GM21381 (cell line): ENCODE measurements around the gene ARL4A.

Experiments used
- ATAC-seq: cut with Tn5 transposase; IDR thresholded peaks from one replicate; pipeline ENCODE4 v1.9.1; 2021; ENCODE audit warnings: mild to moderate bottlenecking, moderate library complexity; ENCODE audit not compliant: unreplicated experiment

Gene ARL4A

GRCh38 chr7:12695965-12696364, 8.5 kb downstream of the ARL4A start:
- ATAC-seq: no peak

- ATAC-seq: no peak
These were observed 11.9 kb downstream of the ARL4A start for GRCh38 chr7:12699299-12699698.

GRCh38 chr7:12701433-12701832, 14.0 kb downstream of the ARL4A start:
- ATAC-seq: no peak

- ATAC-seq: no peak
These were observed 16.4 kb downstream of the ARL4A start for GRCh38 chr7:12703881-12704280.

DNA sequence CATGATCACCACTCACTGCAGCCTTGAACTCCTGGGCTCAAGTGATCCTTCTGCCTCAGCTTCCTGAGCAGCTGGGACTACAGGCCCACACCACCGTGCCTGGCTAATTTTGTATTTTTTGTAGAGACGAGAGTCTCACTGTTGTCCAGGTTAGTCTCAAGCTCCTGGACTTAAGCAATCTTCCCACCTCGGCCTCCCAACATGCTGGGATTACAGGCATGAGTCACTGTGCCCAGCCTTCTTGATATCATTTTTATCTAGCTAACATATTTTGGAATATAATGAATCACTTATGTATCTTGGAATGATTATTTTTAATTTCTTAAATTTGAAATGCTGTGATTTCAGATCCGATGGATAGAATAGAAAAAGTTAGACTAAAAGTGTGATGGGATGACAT, 18.4 kb downstream of the ARL4A start:
- no peak for ATAC-seq

- no peak for ATAC-seq
These were observed 19.6 kb downstream of the ARL4A start for GRCh38 chr7:12706900-12707536.

DNA sequence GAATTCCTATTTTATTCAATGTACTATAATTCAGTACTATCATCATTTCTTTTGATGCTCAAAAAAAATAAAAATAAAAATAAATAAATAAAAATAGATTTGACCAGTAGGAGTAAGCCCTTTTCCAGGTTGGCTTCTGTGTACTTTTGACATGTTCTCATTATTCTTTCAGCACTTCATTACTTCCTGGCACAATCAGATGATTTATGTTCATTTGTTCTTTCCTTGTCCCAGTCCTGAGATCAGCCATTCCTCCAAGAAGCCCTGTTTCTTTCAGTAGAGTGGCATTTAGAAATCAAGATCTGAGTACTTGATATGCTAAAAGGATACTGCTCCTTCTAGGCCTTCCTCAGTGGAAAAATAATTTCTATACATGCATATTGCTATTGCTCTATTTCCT, 20.9 kb downstream of the ARL4A start:
- ATAC-seq: no peak

GRCh38 chr7:12709726-12710502, 22.5 kb downstream of the ARL4A start:
- no peak for ATAC-seq

DNA sequence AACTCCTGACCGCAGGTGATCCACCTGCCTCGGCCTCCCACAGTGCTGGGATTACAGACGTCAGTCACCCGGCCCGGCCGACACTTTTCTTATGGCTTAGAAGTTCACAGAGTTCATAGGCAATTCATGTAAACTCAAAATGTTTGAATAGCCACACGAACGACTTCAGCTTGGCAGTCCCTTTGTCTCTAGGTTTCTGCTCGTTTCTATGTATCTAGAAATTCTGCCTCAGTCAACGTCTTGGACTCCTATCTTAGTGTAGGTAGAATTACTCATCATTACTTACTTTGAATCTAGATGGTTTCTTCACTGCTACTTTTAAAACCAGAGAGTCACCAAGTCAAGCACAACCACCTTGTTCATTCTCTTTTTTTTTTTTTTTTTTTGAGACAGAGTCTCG, 23.7 kb downstream of the ARL4A start:
- no peak for ATAC-seq

DNA sequence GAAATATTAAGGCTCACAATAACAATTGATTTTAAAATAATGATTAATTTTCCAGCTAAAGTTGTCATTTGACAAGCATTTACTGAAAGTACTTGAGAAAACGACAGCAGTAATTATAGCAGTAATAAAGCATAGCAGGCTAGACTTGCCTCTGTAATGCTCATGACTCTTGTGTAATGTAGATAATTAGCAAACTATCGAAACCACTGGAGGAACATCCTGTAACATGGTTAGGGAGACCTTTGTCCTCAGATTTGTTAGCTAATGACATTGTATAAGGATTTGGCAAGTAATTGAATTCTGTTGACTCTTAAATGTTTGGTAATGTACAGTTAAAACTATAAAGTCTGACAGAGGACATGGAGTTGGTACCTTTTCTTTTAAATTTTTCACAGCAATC, 24.8 kb downstream of the ARL4A start:
- ATAC-seq: no peak

DNA sequence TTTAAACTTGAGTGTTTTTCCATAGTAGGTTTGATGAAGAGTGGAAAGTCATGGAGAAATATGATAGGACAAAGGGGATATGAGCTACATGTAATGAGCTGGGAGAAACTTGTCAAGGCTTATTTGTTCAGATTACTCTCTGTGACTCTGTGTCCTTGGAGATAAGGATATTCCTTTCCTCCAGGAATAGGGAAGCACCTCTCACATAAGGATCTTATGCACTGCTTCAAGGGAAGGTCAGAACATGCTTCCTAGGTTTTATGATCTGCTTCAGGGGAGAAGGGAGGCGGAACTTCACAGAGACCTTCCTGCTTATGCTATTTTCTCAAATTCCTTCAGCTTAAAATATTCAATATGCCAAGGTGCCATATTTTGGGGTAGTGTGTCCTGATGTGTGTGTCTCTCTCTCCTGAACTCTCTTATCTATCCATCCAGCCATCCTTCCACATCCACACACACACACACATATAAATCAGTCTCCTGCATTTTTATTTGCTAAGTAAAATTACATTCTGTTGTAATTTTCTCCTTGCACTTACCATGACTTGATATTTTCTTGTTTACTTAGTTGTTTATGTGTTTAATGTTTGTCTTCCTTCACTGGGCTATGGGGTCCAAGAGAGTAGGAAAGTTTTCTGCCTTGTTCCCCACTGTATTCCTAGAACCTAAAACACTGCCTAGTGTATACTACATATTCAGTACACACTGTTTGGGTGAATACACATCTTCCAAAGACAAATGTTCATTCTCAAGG, 26.4 kb downstream of the ARL4A start:
- ATAC-seq: no peak

DNA sequence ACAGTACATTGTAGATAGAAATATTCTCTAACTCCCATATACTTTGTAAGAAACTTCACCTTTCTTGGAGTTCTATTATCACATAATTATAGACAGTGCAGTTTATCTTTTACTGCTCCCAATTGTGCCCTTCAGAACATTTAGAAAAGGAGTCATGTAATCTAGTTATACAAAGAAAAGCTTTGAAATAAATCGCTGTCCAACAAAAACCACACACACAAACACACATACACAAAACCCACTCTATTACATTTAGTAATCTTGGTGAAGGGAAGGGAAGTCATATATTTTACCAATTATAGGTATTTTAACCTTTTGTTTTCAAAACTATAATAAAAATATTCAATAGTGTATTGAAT, 26.9 kb downstream of the ARL4A start:
- no peak for ATAC-seq

DNA sequence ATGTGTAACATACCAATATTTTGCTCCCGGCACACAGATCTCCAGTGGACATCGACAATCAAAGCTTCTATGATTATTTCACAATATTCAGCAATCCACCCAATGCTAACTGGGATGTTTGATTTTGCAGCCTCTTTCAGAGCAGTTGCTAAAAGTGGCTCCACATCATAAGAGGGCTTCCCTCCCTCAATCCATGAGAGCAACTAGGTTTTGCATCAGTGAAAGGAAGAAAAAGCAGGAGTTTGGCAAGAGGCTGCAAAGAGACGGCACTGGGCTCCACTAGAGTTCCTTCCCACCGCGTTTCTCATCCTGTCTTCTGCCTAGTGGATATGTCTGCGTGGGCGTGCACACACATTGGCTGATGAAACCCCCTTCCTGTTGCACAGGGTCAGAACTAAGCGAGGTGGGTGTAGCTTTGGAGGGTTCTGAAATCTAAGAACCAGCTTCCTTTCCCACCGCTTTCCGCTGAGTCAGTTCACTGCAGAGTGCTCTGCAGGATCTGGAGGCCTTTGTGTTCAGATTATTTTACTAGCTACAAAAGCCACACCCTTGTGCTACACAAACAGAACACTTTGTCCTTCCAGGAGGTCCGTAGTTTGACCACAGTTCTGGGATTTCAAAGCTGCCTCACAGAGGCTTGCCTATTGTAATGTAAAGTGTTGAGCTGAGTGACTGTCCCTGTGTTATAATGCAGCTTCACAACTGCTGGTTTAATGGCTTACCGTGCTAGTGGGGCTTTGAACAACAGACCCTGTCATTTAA, 28.1 kb downstream of the ARL4A start:
- ATAC-seq: no peak

GRCh38 chr7:12716134-12716681, 28.8 kb downstream of the ARL4A start:
- ATAC-seq: no peak

DNA sequence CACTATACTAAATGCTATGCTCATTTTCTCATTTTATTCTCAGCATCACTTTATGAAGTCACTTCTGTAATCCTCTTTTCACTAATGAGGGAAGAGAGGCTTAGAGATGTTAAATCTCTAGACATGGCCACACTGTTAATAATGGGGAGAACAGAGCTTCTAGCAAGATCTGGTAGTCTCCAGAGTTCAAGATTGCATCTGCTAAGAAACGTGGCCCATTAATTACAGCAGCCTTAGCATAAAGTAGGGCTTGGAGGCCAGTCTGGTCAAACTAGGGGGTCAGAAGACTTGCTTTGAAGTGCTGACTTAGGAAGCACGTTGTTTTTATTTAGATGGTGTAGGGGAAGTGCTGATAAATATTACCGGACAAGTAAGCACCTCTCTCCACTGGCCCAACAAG, 29.3 kb downstream of the ARL4A start:
- no peak for ATAC-seq

GRCh38 chr7:12719141-12719919, 31.9 kb downstream of the ARL4A start:
- ATAC-seq: no peak

DNA sequence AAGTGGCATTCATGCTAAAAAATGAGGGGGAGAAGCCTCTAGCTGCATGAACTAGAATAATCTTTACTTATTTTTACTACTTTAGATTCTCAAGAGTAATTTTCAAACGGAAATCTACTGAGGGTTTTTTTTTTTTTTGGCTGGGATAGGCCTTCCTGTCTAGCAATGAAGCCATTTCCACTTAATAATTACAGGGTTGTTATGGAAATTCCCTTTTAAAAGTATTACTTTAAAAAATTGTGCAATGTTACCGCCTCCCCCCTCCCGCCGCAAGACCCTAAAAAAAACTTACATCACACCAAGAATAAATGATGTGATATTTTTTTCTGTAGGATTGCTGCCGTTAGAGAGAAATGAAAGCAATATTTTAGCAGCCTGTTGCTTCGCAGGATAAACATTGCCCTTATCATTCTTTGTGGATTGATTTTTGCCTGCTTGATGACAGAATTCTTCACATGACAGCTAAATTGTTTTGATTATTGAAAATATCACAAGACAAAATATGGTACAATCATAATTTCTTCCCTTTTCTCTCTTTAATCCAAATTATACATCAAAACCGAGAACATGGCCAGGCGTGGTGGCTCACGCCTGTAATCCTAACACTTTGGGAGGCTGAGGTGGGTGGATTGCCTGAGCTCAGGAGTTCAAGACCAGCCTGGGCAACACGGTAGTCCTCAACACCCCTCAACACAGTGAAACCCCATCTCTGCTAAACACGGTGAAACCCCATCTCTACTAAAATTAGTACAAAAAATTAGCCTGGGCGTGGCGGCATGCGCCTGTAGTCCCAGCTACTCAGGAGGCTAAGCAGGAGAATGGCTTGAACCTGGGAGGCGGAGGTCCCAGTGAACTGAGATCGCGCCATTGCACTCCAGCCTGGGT, 32.8 kb downstream of the ARL4A start:
- ATAC-seq: no peak

DNA sequence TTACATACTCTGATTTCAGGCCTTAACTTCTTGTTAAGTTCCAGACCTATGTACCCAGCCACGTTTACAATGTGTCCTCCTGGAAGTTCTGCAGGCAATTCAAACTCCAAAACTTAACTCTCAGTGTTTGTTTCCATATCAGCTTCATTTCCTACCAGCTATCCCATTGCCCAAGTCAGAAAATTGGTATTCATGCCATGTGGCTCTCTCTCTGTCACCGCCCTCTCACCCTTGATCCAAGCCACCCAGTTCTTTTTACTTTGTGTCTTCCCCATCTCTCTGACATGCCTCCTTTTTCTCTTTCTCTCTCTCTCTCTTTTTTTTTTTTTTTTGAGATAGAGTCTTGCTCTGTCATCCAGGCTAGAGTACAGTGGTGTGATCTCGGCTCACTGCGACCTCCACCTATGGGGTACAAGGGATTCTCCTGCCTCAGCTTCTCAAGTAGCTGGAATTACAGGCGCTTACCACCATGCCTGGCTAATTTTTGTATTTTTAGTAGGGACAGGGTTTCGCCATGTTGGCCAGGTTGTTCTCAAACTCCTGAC, 33.9 kb downstream of the ARL4A start:
- no peak for ATAC-seq

DNA sequence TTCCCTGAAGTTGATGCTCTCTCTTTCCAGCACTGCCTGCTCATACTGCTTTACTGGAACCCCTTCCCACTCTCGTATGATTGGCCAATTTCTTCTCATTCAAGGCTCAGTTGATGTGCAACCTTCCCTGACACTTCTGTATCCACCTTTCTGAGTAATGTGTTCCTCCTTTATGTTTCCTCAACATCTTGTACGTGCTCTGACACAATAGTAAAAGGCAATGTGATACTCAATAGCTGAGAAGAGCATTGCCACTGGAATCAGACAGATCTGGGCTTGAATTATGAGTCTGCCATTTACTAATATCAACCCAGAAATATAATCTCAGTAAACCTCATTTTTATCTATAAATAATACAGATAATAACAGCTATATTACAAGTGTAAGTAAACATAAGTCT, 34.7 kb downstream of the ARL4A start:
- no peak for ATAC-seq
